HCT116 (cell line): ENCODE measurements around the gene NR1H3.
"Not testable (repeated sequence)": the region's sequence is repeated elsewhere in the genome, so short reads cannot be mapped to it uniquely, and the experiment has no call there.

Source experiments
- RAD21 ChIP-seq: IDR thresholded peaks from 2 replicates; pipeline ENCODE4 v1.6.1; 2012; ENCODE audit warnings: low read depth, mild to moderate bottlenecking
- TF ChIP-seq, protein P1 (sequence below), 3 experiments: fragments of 200-600 bp in 1 of 3; sonication (generic) in 1 of 3; IDR thresholded peaks in 2 of 3; conservative IDR thresholded peaks in 1 of 3; 2 replicates each; pipeline ENCODE4 v1.5.1; 2012 to 2017; ENCODE audit warnings: low read depth in 2 of 3, low read length in 2 of 3, antibody characterized with exemption in 1 of 3, borderline replicate concordance in 1 of 3, control low read depth in 1 of 3, mild to moderate bottlenecking in 1 of 3, mixed read lengths in 1 of 3, mixed run types in 1 of 3, moderate library complexity in 1 of 3; ENCODE audit not compliant: insufficient read depth in 1 of 3

DNA sequence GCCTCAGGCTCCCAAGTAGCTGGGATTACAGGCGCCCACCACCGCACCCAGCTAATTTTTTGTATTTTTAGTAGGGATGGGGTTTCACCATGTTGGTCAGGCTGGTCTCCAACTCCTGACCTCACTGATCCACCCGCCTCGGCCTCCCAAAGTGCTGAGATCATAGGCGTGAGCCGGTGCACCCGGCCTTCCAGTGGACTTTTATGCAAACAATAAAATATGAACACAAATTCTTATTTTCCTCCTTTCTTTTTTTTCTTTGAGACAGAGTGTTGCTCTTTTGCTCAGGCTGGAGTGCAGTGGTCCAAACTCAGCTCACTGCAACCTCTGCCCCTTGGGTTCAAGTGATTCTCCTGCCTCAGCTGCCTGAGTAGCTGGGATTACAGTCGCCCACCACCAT, 58.7 kb downstream of the NR1H3 start:
- TF ChIP-seq, protein P1, sequence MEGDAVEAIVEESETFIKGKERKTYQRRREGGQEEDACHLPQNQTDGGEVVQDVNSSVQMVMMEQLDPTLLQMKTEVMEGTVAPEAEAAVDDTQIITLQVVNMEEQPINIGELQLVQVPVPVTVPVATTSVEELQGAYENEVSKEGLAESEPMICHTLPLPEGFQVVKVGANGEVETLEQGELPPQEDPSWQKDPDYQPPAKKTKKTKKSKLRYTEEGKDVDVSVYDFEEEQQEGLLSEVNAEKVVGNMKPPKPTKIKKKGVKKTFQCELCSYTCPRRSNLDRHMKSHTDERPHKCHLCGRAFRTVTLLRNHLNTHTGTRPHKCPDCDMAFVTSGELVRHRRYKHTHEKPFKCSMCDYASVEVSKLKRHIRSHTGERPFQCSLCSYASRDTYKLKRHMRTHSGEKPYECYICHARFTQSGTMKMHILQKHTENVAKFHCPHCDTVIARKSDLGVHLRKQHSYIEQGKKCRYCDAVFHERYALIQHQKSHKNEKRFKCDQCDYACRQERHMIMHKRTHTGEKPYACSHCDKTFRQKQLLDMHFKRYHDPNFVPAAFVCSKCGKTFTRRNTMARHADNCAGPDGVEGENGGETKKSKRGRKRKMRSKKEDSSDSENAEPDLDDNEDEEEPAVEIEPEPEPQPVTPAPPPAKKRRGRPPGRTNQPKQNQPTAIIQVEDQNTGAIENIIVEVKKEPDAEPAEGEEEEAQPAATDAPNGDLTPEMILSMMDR (IDR thresholded peaks at IDR 0.05 in 2 of 3, conservative IDR thresholded peaks at IDR 0.05 in 1 of 3; ENCODE audit: borderline replicate concordance in 1 of 3, insufficient read depth in 1 of 3, low read depth in 2 of 3, low read length in 2 of 3): not testable (repeated sequence)
- TF ChIP-seq RAD21: not testable (repeated sequence)
